HG02642 (cell line): ENCODE results near the gene GPATCH4.

Experiments
- ATAC-seq: cut with Tn5 transposase; IDR thresholded peaks from one replicate; pipeline ENCODE4 v1.9.1; 2021; ENCODE audit warnings: mild to moderate bottlenecking; ENCODE audit not compliant: unreplicated experiment, poor library complexity

The GPATCH4 gene

DNA sequence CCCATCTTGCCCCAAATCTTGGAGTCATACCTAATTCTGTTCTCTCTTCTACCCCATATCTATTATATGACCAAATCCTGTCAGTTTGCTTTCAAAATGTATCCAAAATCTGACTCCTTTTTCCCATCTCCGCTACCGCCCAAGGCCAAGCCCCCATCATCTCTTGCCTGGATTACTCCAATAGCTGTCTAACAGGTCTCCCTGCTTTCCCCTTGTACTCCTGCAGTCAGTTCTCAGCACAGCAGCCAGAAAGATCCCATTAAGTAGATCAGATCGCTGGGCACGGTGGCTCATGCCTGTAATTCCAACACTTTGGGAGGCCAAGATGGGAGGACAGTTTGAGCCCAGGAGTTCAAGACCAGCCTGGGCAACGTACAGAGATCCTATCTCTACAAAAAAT lies 48.8 kb downstream of the GPATCH4 start:
- ATAC-seq, result no peak

DNA sequence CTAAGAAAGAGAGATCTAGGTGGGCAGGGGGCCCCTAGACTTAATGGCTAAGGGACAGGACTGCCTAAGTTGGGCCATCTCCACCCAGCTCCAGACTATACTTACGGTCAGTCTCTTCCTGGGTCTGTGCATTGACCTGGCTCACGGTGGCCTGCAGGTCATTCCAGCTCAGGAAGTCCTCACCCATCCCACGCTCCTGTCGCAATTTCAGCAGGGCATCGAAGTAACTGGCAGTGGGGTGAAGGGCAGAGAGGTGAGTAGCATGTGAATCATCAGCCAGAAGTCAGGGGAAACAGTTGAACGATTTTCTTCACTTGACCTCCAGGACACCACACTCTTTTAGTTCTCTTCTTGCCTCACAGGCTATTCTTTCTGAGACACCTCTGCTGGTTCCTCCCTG lies 49.4 kb downstream of the GPATCH4 start:
- no peak for ATAC-seq

DNA sequence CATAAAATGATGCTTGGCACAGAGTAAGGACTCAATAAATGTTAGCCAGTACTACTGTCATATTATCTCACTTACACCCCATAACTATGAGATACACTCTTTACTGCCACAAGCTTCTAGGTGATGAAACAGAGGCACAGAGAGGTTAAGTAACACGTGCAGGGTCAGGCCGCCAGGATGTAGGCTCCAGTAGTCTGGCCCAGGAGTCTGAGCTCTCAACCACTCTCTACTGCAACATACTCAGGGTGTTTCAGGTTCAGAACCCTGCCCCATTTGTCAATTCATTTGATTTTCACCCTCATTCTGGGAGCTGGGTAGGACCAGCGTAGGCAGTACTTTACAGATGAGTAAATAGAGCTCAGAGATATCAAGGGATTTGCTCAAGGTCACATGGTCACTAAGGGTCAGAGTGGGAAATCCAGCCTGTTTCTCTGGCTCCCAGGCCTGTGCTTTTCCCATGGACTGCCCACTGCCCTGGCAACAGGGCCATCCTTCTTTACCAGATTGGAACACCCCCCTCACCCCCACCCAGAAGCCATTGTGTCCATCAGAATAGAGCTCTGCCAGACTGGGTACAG lies 50.1 kb downstream of the GPATCH4 start:
- ATAC-seq, result no peak

DNA sequence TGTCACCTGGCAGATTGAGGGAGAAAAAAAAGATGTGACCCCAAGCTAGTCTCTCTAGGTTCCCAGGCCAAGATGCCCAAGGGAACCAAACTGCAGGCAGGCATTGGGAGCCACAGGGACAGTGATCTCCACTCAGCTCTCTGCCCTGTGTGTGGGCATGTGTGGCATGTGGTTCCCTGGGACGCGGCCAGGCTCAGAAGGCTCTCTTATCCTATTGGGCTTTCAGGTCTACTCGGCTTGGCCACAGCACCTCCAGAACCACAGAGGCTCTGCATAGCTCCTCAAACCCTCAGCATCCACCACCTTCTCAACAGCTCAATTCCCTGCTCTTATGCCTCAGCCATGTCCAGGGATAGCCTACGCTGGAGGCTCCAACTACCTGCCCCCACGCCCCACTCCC lies 50.9 kb downstream of the GPATCH4 start:
- ATAC-seq, result no peak

DNA sequence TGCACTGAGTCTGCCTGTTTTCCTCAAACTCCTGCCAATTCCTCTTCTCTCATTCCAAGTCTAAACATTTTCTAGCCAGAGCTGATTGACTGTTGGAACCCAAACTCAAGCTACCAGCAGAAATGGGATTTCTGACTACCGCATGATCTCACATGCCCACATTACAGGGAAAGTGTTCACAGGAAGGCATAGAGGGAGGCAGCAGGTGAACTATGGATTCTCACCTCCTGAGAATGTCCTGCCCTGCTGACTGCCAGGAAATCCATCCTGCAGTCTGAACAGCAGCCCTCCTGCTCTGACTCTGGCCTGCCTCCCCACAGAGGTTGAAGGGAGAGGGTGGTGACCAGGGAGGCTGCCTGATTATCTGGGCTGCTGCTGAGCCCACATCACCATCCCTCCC lies 51.4 kb downstream of the GPATCH4 start:
- ATAC-seq, result no peak

DNA sequence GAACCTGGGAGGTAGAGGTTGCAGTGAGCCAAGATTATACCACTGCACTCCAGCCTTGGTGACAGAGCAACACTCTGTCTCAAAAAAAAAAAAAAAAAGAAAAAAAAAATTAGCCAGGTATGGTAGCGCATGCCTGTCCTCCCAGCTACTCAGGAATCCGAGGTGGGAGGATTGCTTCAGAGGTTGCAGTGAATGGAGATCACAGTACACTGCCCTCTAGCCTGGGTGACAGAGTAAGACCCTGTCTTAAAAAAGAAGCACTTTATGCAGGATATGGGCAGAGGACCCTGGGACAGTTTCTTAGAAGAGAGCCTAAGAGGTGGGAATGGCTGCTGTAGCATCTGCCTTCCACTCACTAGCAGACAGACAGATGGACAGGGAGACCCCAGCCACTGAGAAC lies 51.9 kb downstream of the GPATCH4 start:
- no peak for ATAC-seq

DNA sequence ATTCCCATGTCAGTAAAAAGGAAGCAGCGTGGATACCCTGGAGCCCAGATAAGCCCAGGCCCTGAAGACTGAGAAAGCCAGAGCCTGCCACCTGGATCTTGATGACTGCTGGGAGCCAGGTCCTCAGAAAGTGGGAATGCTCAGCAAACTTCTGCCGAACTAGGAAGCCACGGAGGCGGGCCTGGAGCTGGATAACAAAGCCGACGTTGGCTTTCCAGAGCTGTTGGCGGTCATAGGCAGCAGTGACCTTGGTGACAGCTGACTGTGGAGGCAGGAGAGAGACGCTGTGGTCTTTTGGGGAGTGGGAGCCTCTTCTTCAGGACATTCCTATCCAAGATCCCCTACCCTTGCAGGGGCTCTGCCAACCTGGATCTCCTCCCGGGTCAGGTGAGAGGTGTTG lies 53.3 kb downstream of the GPATCH4 start:
- ATAC-seq, result no peak

DNA sequence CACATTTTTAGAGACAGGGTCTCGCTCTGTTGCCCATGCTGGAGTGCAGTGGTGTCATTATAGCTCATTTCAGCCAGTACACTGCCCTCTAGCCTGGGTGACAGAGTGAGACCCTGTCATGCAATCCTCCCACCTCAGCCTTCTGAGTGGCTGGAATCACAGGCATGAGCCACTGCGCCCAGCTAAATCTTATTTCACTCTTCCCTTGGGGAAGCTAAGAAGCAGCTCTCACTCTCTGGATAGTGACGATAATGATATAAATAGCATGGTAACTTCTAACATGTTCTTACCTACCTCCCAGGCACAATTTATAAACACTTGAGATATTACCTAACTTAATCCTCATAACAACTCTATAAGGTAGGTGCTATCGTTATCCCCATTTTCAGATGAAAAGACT lies 53.8 kb downstream of the GPATCH4 start:
- no peak for ATAC-seq

DNA sequence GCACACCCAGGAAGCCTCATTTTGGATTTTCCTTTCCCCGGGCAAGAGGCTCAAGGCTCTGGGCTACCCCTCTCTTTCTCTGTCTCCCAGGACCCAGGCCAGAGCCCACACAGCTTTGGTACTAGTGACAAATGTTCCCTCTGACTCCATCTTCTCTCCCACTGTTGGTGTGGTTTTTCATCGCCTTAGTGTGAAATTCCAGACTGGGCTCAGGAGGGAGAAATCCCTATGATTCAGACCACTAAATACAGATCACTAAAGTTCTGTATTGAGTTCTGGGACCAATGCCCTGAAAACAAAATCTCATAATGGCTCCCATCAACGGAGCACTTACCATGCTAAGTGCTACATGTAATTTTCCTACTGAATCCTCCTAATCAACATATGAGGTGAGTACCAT lies 55.0 kb downstream of the GPATCH4 start:
- no peak for ATAC-seq

DNA sequence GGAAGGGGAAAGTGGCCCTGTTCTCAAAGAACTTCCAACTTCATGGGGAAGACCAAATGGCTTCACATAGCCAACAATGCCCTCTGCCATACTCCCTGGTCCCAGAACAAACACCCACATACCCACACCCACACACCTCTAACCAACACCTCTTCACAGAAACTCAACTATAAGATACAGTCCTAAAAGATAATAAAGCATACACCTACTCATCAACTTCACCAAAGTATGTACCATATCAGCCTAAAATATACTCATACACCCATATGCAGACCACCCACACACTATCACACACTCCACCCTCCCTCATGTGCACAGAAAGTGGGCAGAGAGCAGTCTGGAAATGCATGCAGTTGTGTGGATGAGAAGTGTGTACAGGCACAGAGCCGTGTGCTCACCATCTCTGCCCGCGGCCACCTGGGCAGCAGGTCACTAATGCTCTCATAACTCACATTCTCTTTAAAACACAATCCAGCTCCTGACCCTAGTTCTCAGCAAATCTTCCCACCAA lies 56.6 kb downstream of the GPATCH4 start:
- ATAC-seq, result no peak
